ENCODE data around the gene ACAP2.
"Not testable (repeated sequence)": the region's sequence is repeated elsewhere in the genome, so short reads cannot be mapped to it uniquely, and the experiment has no call there.

ACAP2 gene

GRCh38 chr3:195442573-195443390 lies at the start of gene ACAP2:
Gene ACAP2 (minus strand): TSS chr3:195443020. CDS start chr3:195442847, 173 bp downstream.
- peak; percentile 100 for DNase-seq (ENCODE audit: low read depth, low spot score)

- no peak for DNase-seq (ENCODE audit: low read depth, low spot score)
These were observed 32.8 kb upstream of the ACAP2 start for GRCh38 chr3:195475614-195476013.

GRCh38 chr3:195475116-195475515 lies 32.3 kb upstream of the ACAP2 start:
- DNase-seq (ENCODE audit: low read depth, low spot score), result not testable (repeated sequence)

GRCh38 chr3:195468841-195469240 lies 26.0 kb upstream of the ACAP2 start:
- no peak for DNase-seq (ENCODE audit: low read depth, low spot score)

GRCh38 chr3:195468391-195468776 lies 25.6 kb upstream of the ACAP2 start:
- DNase-seq (ENCODE audit: low read depth, low spot score), result no peak

GRCh38 chr3:195467641-195468390 lies 25.0 kb upstream of the ACAP2 start:
- DNase-seq (ENCODE audit: low read depth, low spot score), result peak; percentile 83

GRCh38 chr3:195466251-195466650 lies 23.4 kb upstream of the ACAP2 start:
- peak; percentile 60 for DNase-seq (ENCODE audit: low read depth, low spot score)

GRCh38 chr3:195462922-195463321 lies 20.1 kb upstream of the ACAP2 start:
- DNase-seq (ENCODE audit: low read depth, low spot score), result not testable (repeated sequence)

- DNase-seq (ENCODE audit: low read depth, low spot score), result peak; percentile 18
These were observed 19.4 kb upstream of the ACAP2 start for GRCh38 chr3:195462308-195462610.

GRCh38 chr3:195461594-195462307 lies 18.9 kb upstream of the ACAP2 start:
- DNase-seq (ENCODE audit: low read depth, low spot score), result peak; percentile 12

GRCh38 chr3:195460091-195460713 lies 17.4 kb upstream of the ACAP2 start:
- no peak for DNase-seq (ENCODE audit: low read depth, low spot score)

- no peak for DNase-seq (ENCODE audit: low read depth, low spot score)
These were observed 15.5 kb upstream of the ACAP2 start for GRCh38 chr3:195458316-195458717.

- no peak for DNase-seq (ENCODE audit: low read depth, low spot score)
These were observed 13.0 kb upstream of the ACAP2 start for GRCh38 chr3:195455789-195456188.

GRCh38 chr3:195453236-195453635 lies 10.4 kb upstream of the ACAP2 start:
- DNase-seq (ENCODE audit: low read depth, low spot score), result no peak

- peak; percentile 8 for DNase-seq (ENCODE audit: low read depth, low spot score)
These were observed 8.7 kb upstream of the ACAP2 start for GRCh38 chr3:195451373-195452015.

GRCh38 chr3:195450731-195451229 lies 8.0 kb upstream of the ACAP2 start:
- no peak for DNase-seq (ENCODE audit: low read depth, low spot score)

- no peak for DNase-seq (ENCODE audit: low read depth, low spot score)
These were observed 5.5 kb upstream of the ACAP2 start for GRCh38 chr3:195448205-195448875.

GRCh38 chr3:195447201-195447600 lies 4.4 kb upstream of the ACAP2 start:
- no peak for DNase-seq (ENCODE audit: low read depth, low spot score)

GRCh38 chr3:195446359-195446758 lies 3.5 kb upstream of the ACAP2 start:
- DNase-seq (ENCODE audit: low read depth, low spot score), result no peak

GRCh38 chr3:195445885-195446284 lies 3.1 kb upstream of the ACAP2 start:
- no peak for DNase-seq (ENCODE audit: low read depth, low spot score)
